ENCODE data around the gene SLCO1B1.
"Not testable (repeated sequence)": the region's sequence is repeated elsewhere in the genome, so short reads cannot be mapped to it uniquely, and the experiment has no call there.

SLCO1B1 gene

GRCh38 chr12:21130998-21131397 is at the start of gene SLCO1B1:
TSS of gene SLCO1B1 (plus strand) at chr12:21131194. CDS start at chr12:21141575, 10,381 bp downstream.
- DNase-seq (ENCODE audit: insufficient read length, low spot score) = no peak
- TF ChIP-seq POLR2A (IDR thresholded peaks at IDR 0.05; ENCODE audit: low read depth, low read length) = no peak
- no peak for FAIRE-seq

GRCh38 chr12:21084753-21085152 is 46.2 kb upstream of the SLCO1B1 start:
- DNase-seq (ENCODE audit: insufficient read length, low spot score); FAIRE-seq: not testable (repeated sequence)

GRCh38 chr12:21111732-21112131 is 19.3 kb upstream of the SLCO1B1 start:
- FAIRE-seq = no peak
- TF ChIP-seq POLR2A (IDR thresholded peaks at IDR 0.05; ENCODE audit: low read depth, low read length) = no peak
- DNase-seq (ENCODE audit: insufficient read length, low spot score) = no peak

GRCh38 chr12:21113266-21113665 is 17.7 kb upstream of the SLCO1B1 start:
- DNase-seq (ENCODE audit: insufficient read length, low spot score) (no peak), FAIRE-seq (no peak)
- no peak for TF ChIP-seq POLR2A (IDR thresholded peaks at IDR 0.05; ENCODE audit: low read depth, low read length)

GRCh38 chr12:21117995-21118394 is 13.0 kb upstream of the SLCO1B1 start:
- FAIRE-seq (no peak), DNase-seq (ENCODE audit: insufficient read length, low spot score) (no peak)
- no peak for TF ChIP-seq POLR2A (IDR thresholded peaks at IDR 0.05; ENCODE audit: low read depth, low read length)

GRCh38 chr12:21118760-21119159 is 12.2 kb upstream of the SLCO1B1 start:
- no peak for FAIRE-seq
- DNase-seq (ENCODE audit: insufficient read length, low spot score) = no peak
- no peak for TF ChIP-seq POLR2A (IDR thresholded peaks at IDR 0.05; ENCODE audit: low read depth, low read length)

- TF ChIP-seq POLR2A (IDR thresholded peaks at IDR 0.05; ENCODE audit: low read depth, low read length) = no peak
- FAIRE-seq (no peak), DNase-seq (ENCODE audit: insufficient read length, low spot score) (no peak)
Observed at GRCh38 chr12:21129351-21129750, 1.6 kb upstream of the SLCO1B1 start.

- no peak for DNase-seq (ENCODE audit: insufficient read length, low spot score)
- no peak for TF ChIP-seq POLR2A (IDR thresholded peaks at IDR 0.05; ENCODE audit: low read depth, low read length)
Observed at GRCh38 chr12:21129906-21130305, 1.1 kb upstream of the SLCO1B1 start.

GRCh38 chr12:21137318-21137999 is 6.5 kb downstream of the SLCO1B1 start:
- DNase-seq (ENCODE audit: insufficient read length, low spot score); FAIRE-seq: not testable (repeated sequence)

More at GRCh38 chr12:21129906-21130305, 1.1 kb upstream of the SLCO1B1 start:
- FAIRE-seq = no peak

GRCh38 chr12:21138016-21138415 is 7.0 kb downstream of the SLCO1B1 start:
- no peak for TF ChIP-seq POLR2A (IDR thresholded peaks at IDR 0.05; ENCODE audit: low read depth, low read length)
- FAIRE-seq = no peak
- no peak for DNase-seq (ENCODE audit: insufficient read length, low spot score)

GRCh38 chr12:21144309-21144708 is 13.3 kb downstream of the SLCO1B1 start:
- DNase-seq (ENCODE audit: insufficient read length, low spot score) (no peak), FAIRE-seq (no peak)
- no peak for TF ChIP-seq POLR2A (IDR thresholded peaks at IDR 0.05; ENCODE audit: low read depth, low read length)

- DNase-seq (ENCODE audit: insufficient read length, low spot score); FAIRE-seq: not testable (repeated sequence)
Observed at GRCh38 chr12:21149861-21150260, 18.9 kb downstream of the SLCO1B1 start.

GRCh38 chr12:21151184-21151583 is 20.2 kb downstream of the SLCO1B1 start:
- FAIRE-seq = no peak
- DNase-seq (ENCODE audit: insufficient read length, low spot score) = no peak
- no peak for TF ChIP-seq POLR2A (IDR thresholded peaks at IDR 0.05; ENCODE audit: low read depth, low read length)

GRCh38 chr12:21155522-21156351 is 24.7 kb downstream of the SLCO1B1 start:
- FAIRE-seq (no peak), DNase-seq (ENCODE audit: insufficient read length, low spot score) (no peak)
- TF ChIP-seq POLR2A (IDR thresholded peaks at IDR 0.05; ENCODE audit: low read depth, low read length) = no peak

GRCh38 chr12:21165048-21165447 is 34.1 kb downstream of the SLCO1B1 start:
- no peak for FAIRE-seq
- no peak for DNase-seq (ENCODE audit: insufficient read length, low spot score)
- TF ChIP-seq POLR2A (IDR thresholded peaks at IDR 0.05; ENCODE audit: low read depth, low read length) = no peak

Data from H54 (cell line).